Heart right ventricle (tissue), 16 donors: ENCODE data around the gene FGF22. TPM values are rescaled to one million over a fixed set of nuclear protein-coding genes. Genes with fewer than 3 reads are reported as not detected.

Experiments
- ATAC-seq, 8 donors: fragments of 200-7000 bp; cut with Tn5 transposase; one replicate each; pipeline ENCODE4 v1.9.1; 2020; ENCODE audit warnings: mild to moderate bottlenecking in 8 of 8, moderate library complexity in 8 of 8, moderate number of reproducible peaks in 1 of 8
- DNase-seq, 2 donors: peaks; one replicate each; pipeline ENCODE4 v3.0.0-alpha.2; 2020
- H3K27ac ChIP-seq, 10 donors: fragments of 200-600 bp; sonication (generic) in 2 of 10; one replicate each; pipeline versions ENCODE4 v1.5.0 to v1.8.0; 2020 to 2022; ENCODE audit warnings: mild to moderate bottlenecking in 3 of 10
- H3K27me3 ChIP-seq, 7 donors: fragments of 200-600 bp; one replicate each; pipeline ENCODE4 v1.8.0; 2021 to 2022; ENCODE audit warnings: mild to moderate bottlenecking in 2 of 7
- H3K36me3 ChIP-seq, 9 donors: fragments of 200-600 bp; sonication (generic) in 1 of 9; one replicate each; pipeline versions ENCODE4 v1.5.0 to v1.8.0; 2020 to 2022; ENCODE audit warnings: mild to moderate bottlenecking in 2 of 9
- H3K4me1 ChIP-seq, 9 donors: fragments of 200-600 bp; sonication (generic) in 1 of 9; one replicate each; pipeline versions ENCODE4 v1.5.0 to v1.8.0; 2020 to 2022; ENCODE audit warnings: mild to moderate bottlenecking in 4 of 9
- H3K4me3 ChIP-seq, 10 donors: fragments of 200-600 bp; sonication (generic) in 2 of 10; one replicate each; pipeline versions ENCODE4 v1.5.0 to v1.8.0; 2020 to 2022; ENCODE audit warnings: mild to moderate bottlenecking in 7 of 10, moderate library complexity in 2 of 10
- H3K9me3 ChIP-seq, 11 donors: fragments of 200-600 bp in 10 of 11; sonication (generic) in 2 of 11; one replicate each; pipeline versions ENCODE4 v1.5.0 to v1.8.0; 2013 to 2022; ENCODE audit warnings: mild to moderate bottlenecking in 2 of 11, control low read depth in 1 of 11, moderate library complexity in 1 of 11
- WGBS, 2 donors: extraction: QIAGEN DNeasy Blood & Tissue Kit; methylation state at CpG; one replicate each; pipeline ENCODE4 v1.1.7; 2013; ENCODE audit warnings: inconsistent platforms in 1 of 2; 5-methylcytosine and 5-hydroxymethylcytosine counted together
- intact Hi-C, 10 donors: fragments of 100-400 bp; cut with DNase I; formaldehyde crosslinking; loops; one replicate each; pipeline versions ENCODE4 v1.11.1 to v1.14.2; 2022
- polyA plus RNA-seq, 2 donors: library from polyadenylated mRNA; stranded (reverse); fragments of 200-250 nt; gene quantifications; one replicate each; pipeline ENCODE4 v1.2.3, GENCODE V29; 2013
- total RNA-seq, 10 donors: library from RNA; stranded (reverse); fragmentation: NEBNext Ultra II Directional in 3 of 10; extraction: Animal tissue kit (Norgen Biotek cat#: 25700) in 3 of 10; gene quantifications; one replicate each; pipeline versions ENCODE4 v1.2.1 to v1.2.4, GENCODE V29; 2021 to 2023
- TF ChIP-seq, protein P1 (sequence below), 9 donors: fragments of 200-600 bp; sonication (generic) in 2 of 9; IDR thresholded peaks; one replicate each; pipeline versions ENCODE4 v1.5.0 to v1.8.0; 2021 to 2022; ENCODE audit warnings: antibody characterized with exemption in 9 of 9, mild to moderate bottlenecking in 5 of 9, moderate library complexity in 1 of 9
- donor health status: Arrhythmogenic right ventricular cardiomyopathy.
- donor health status: ischemic (EF 13 %, LVEDD 7.1; RV severe dilation, severe dysfunction).
- donor health status: healthy with polysubstance abuse.
- donor health status: DM: no; HTN: yes; CAD: no.
- donor health status: DM: no; HTN: no; CAD: no.
- donor health status: ischemic (EF 25% LVEDD 6.9; RV normal size, moderate dysfunction).
- donor health status: ischemic (EF 25% LVEDD 5.7; RV mildly dilated, moderate dysfunction).
- donor health status: healthy.
- donor health status: DM: yes; HTN: yes; CAD: no.
- donor health status: Ischemic cardiomyopathy.
- donor health status: ischemic (EF 35%, LVEDD 5.7; RV mildly dilated, moderate dysfunction).
- donor health status: nonischemic (EF 11% LVEDD 7.7; RV severe dilation, severe dysfunction).
- donor health status: DM: yes; HTN: yes; CAD: no.
- donor health status: PGD.
- donor health status: ischemic (EF 29% LVEDD 5.4; RV normal size, mild dysfunction).
- donor health status: nonischemic (EF 23%, LVEDD 6.1; RV moderate dilation, normal function).

Gene FGF22
- total and polyA plus RNA-seq, 12 donors, result 0.16 to 0.44 (median 0.30) TPM; not detected in 5

- Histone ChIP-seq H3K27me3 (no peaks in the 10 kb centered on the region), H3K27ac (no peak overlapping the region), H3K4me1 (no peaks in the 10 kb centered on the region), H3K36me3 (peaks cover 5 to 93% (median 43%) of the 10 kb centered on the region in 9 donors), H3K4me3 (no peak overlapping the region), H3K9me3 (no peaks in the 10 kb centered on the region)
- peak in 1 of 2 donors; percentile 14 for DNase-seq
- TF ChIP-seq, protein P1, sequence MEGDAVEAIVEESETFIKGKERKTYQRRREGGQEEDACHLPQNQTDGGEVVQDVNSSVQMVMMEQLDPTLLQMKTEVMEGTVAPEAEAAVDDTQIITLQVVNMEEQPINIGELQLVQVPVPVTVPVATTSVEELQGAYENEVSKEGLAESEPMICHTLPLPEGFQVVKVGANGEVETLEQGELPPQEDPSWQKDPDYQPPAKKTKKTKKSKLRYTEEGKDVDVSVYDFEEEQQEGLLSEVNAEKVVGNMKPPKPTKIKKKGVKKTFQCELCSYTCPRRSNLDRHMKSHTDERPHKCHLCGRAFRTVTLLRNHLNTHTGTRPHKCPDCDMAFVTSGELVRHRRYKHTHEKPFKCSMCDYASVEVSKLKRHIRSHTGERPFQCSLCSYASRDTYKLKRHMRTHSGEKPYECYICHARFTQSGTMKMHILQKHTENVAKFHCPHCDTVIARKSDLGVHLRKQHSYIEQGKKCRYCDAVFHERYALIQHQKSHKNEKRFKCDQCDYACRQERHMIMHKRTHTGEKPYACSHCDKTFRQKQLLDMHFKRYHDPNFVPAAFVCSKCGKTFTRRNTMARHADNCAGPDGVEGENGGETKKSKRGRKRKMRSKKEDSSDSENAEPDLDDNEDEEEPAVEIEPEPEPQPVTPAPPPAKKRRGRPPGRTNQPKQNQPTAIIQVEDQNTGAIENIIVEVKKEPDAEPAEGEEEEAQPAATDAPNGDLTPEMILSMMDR (IDR thresholded peaks at IDR 0.05), result no peak
- ATAC-seq, result no peak
- 91 to 92% methylated on average over 52 to 53 of the region's 53 CpGs for WGBS, 2 donors
- intact Hi-C loops, result no loop called here
Observed at GRCh38 chr19:648904-649801, 9.5 kb downstream of the FGF22 start.

DNA sequence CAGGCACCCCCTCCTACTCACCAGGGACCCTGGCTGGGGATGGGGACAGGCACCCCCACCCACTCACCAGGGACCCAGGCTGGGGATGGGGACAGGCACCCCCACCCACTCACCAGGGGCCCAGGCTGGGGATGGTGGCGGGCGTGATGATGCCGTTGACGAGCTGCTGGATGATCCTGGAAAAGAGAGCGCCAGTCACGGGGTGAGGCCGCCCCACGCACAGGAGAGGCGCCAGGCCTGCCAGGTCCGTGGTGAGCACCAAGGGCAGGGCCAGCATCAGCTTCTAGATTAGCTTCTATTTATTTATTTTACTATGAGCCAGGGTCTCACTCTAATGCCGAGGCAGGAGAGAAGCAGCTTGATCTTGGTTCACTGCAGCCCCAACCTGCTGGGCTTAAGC lies 10.4 kb downstream of the FGF22 start:
- Histone ChIP-seq H3K27me3 (no peaks in the 10 kb centered on the region), H3K4me3 (no peak overlapping the region), H3K27ac (no peak overlapping the region), H3K36me3 (peaks cover 5 to 95% (median 43%) of the 10 kb centered on the region in 9 donors), H3K9me3 (no peaks in the 10 kb centered on the region), H3K4me1 (no peaks in the 10 kb centered on the region)
- 89% methylated on average over 11 of the region's 11 CpGs for WGBS, 2 donors
- no peak for ATAC-seq
- no peak for DNase-seq
- intact Hi-C loops, result no loop called here
- TF ChIP-seq, protein P1 (IDR thresholded peaks at IDR 0.05), result no peak

GRCh38 chr19:651114-651818 lies 11.6 kb downstream of the FGF22 start:
- H3K36me3 ChIP-seq, result peaks cover 5 to 93% (median 43%) of the 10 kb centered on the region in 9 donors
- no peak for DNase-seq
- no peak overlapping the region for H3K4me3 ChIP-seq
- intact Hi-C loops, result no loop called here
- ATAC-seq, result no peak
- TF ChIP-seq, protein P1 (IDR thresholded peaks at IDR 0.05), result no peak
- H3K4me1 ChIP-seq, result peaks cover 0 to 5% (median 0%) of the 10 kb centered on the region in 9 donors
- no peak overlapping the region for H3K27ac ChIP-seq
- no peaks in the 10 kb centered on the region for H3K27me3 ChIP-seq
- no peaks in the 10 kb centered on the region for H3K9me3 ChIP-seq
- WGBS, 2 donors, result 93 to 94% methylated on average over 58 of the region's 58 CpGs

GRCh38 chr19:651991-652390 lies 12.3 kb downstream of the FGF22 start:
- Histone ChIP-seq H3K27me3 (no peaks in the 10 kb centered on the region), H3K27ac (no peak overlapping the region), H3K36me3 (peaks cover 5 to 85% (median 39%) of the 10 kb centered on the region in 9 donors), H3K9me3 (no peaks in the 10 kb centered on the region), H3K4me3 (no peak overlapping the region), H3K4me1 (peaks cover under 1 to 12% (median 4%) of the 10 kb centered on the region in 9 donors)
- TF ChIP-seq, protein P1 (IDR thresholded peaks at IDR 0.05), result no peak
- ATAC-seq, result no peak
- intact Hi-C loops, result no loop called here
- no peak for DNase-seq
- 89% methylated on average over 24 of the region's 24 CpGs for WGBS, 2 donors
